HG03066 (cell line): ENCODE measurements around the gene PGLYRP2.
"Not testable (repeated sequence)": the region's sequence is repeated elsewhere in the genome, so short reads cannot be mapped to it uniquely, and the experiment has no call there.

ENCODE experiments used
- ATAC-seq: cut with Tn5 transposase; IDR thresholded peaks from one replicate; pipeline ENCODE4 v1.9.1; 2021; ENCODE audit warnings: low read depth; ENCODE audit not compliant: unreplicated experiment

PGLYRP2 gene, protein sequence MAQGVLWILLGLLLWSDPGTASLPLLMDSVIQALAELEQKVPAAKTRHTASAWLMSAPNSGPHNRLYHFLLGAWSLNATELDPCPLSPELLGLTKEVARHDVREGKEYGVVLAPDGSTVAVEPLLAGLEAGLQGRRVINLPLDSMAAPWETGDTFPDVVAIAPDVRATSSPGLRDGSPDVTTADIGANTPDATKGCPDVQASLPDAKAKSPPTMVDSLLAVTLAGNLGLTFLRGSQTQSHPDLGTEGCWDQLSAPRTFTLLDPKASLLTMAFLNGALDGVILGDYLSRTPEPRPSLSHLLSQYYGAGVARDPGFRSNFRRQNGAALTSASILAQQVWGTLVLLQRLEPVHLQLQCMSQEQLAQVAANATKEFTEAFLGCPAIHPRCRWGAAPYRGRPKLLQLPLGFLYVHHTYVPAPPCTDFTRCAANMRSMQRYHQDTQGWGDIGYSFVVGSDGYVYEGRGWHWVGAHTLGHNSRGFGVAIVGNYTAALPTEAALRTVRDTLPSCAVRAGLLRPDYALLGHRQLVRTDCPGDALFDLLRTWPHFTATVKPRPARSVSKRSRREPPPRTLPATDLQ

DNA sequence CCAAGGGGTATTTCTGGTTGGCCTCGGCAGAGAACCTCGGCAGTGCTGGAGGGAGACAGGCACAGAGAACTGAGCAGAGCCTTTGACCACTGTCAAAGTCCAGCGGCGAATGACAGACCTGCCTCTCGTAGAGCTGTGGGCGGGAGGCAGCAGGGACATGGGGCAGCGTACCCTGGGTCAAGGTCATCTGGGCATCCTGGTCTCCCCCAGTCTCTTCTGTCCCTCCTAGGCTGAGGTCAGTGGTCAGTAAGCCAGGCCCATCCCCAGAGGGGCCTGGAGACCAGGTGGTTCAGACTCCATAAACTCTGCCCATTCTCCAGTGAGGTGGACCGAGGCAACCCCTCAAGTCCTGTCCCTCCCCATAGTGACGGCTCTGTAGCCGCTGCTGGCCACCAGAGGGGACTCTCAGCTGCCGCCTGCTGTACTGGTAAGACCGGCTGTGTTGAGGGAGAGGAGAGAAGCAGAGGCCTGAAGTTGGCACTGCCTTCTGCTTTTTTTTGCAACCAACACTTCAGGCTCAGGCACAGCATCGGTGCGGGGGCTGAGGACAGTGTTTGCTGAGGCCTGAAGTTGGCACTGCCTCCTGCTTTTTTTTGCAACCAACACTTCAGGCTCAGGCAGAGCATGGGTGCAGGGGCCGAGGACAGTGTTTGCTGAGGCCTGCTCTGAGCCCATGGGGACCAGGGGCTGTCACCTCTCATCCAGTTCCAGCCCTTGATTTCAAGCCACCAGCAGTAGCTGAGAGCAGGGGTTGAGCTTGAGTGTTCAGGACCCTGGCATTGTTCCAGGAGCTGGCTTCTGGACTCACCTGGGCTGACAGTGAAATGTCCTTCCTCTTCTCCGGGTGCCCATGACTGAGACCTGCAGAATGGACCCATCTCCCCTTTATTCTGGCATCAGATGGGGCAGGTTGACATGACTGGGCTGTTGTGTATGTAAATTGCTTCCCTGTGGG is at the start of gene PGLYRP2:
TSS of gene PGLYRP2 (minus strand) at position 111 of the 955 bp plus-strand sequence. CDS start 130 bp downstream, outside the sequence.
- ATAC-seq: no peak

GRCh38 chr19:15527705-15528104 is 48.4 kb upstream of the PGLYRP2 start:
- ATAC-seq: no peak

- ATAC-seq: no peak
Measured at GRCh38 chr19:15526408-15526807, 47.1 kb upstream of the PGLYRP2 start.

- no peak for ATAC-seq
Measured at GRCh38 chr19:15525291-15525690, 46.0 kb upstream of the PGLYRP2 start.

GRCh38 chr19:15524781-15525180 is 45.5 kb upstream of the PGLYRP2 start:
- no peak for ATAC-seq

- ATAC-seq: no peak
Measured at GRCh38 chr19:15519433-15519976, 40.2 kb upstream of the PGLYRP2 start.

DNA sequence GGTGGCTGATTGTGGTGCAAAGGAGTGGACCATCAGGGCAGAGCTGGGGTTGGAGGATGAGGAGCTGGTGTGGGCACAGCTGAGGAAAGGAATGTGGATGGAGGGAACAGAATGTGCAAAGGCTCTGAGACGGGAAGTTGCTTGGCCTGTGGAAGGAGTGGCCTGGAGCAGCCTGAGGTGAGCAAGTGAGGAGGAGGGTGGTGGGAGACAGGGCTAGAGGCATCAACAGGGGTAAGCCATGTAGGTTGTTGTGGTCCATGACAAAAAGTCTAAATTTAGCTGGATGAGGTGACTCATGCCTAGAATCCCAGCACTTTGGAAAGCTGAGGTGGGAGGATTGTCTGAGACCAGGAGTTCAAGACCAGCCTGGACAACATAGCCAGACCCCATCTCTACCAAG is 38.5 kb upstream of the PGLYRP2 start:
- ATAC-seq: no peak

DNA sequence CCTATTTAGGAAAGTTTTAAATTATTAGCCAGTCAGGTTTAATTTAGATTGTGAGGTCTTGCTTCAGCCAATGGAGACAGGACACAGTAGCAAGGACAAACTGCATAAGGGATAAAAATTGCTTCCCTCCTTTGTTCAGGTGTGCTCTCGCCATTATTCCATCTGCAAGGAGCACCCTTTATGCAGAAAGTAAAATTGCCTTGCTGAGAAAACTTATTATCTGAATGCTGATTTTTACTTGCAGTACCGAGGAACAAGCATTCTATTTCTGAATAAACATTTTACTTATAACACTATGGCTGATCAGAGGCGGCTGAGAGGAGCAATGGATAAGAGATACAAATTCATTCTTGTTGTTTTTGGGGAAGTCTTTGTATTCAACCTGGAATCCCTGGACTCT is 37.1 kb upstream of the PGLYRP2 start:
- no peak for ATAC-seq

- not testable (repeated sequence) for ATAC-seq
Measured at GRCh38 chr19:15515227-15515625, 35.9 kb upstream of the PGLYRP2 start.

GRCh38 chr19:15511671-15512424 is 32.5 kb upstream of the PGLYRP2 start:
- no peak for ATAC-seq

- ATAC-seq: no peak
Measured at GRCh38 chr19:15508035-15508710, 28.9 kb upstream of the PGLYRP2 start, which contains the start of gene CYP4F22. Gene CYP4F22, plus strand, starts transcription at chr19:15508525. Its CDS starts 16,812 bp downstream, at chr19:15525337.

GRCh38 chr19:15507068-15508034 is 28.1 kb upstream of the PGLYRP2 start:
- ATAC-seq: no peak

GRCh38 chr19:15506074-15506571 is 26.8 kb upstream of the PGLYRP2 start:
- ATAC-seq: no peak

- ATAC-seq: no peak
Measured at GRCh38 chr19:15502264-15502663, 23.0 kb upstream of the PGLYRP2 start.

DNA sequence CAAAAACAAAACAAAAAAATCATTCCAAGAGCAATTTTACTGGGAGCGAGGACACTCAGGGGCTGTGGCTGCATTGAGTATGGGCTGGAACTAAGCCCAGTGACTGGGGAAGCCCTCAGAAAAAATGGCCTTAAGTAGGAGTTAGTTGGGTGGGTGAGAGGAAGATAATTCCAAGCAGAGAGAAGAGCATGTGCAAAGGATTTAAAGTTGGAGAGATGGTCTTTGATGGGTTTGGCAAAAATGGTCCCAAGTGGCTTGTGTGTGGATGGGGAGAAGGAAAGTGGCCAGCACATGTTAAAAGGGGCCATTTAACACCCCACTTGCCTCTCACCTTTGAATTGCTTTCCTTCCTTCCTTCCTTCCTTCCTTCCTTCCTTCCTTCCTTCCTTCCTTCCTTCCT is 22.3 kb upstream of the PGLYRP2 start:
- no peak for ATAC-seq

- no peak for ATAC-seq
Measured at GRCh38 chr19:15498910-15499309, 19.6 kb upstream of the PGLYRP2 start.

- no peak for ATAC-seq
Measured at GRCh38 chr19:15498156-15498858, 19.0 kb upstream of the PGLYRP2 start.
